HG03025 (cell line): ENCODE measurements around the gene RIPK1.
"Not testable (repeated sequence)": the region's sequence is repeated elsewhere in the genome, so short reads cannot be mapped to it uniquely, and the experiment has no call there.

Experiments used
- ATAC-seq: cut with Tn5 transposase; IDR thresholded peaks from one replicate; pipeline ENCODE4 v1.9.1; 2021; ENCODE audit warnings: mild to moderate bottlenecking, moderate library complexity; ENCODE audit not compliant: unreplicated experiment, low FRiP score

RIPK1 gene

DNA sequence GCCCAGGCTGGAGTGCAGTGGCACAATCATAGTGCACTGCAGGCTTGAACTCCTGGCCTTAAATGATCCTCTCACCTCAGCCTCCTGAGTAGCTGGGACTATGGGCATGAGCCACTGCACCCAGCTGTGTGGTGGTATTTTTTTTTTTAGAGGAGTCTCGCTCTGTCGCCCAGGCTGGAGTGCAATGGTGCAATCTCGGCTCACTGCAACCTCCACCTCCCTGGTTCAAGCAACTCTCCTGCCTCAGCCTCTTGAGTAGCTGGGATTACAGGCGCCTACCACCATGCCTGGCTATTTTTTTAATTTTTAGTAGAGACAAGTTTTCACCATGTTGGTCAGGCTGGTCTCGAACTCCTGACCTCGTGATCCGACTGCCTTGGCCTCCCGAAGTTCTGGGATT lies 10.7 kb downstream of the RIPK1 start:
- not testable (repeated sequence) for ATAC-seq

DNA sequence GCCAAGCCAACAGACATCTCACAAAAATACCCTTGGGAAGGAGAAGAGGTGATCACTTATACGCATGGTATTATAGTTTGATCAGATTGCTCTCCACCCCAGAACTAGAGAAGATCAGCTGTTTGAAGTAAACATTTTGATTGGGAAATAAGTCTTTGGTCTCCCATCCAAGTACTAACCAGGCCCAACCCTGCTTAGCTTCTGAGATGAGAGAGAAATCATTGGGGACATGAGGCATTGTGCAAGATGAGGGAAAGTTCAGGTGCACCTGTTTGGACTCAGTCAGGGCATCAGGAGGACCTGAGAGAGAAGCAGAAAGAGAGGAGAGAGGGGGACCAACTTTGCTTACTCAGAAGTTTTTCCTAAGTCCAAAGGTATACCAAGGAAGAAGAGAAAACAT lies 11.4 kb downstream of the RIPK1 start:
- ATAC-seq = no peak

DNA sequence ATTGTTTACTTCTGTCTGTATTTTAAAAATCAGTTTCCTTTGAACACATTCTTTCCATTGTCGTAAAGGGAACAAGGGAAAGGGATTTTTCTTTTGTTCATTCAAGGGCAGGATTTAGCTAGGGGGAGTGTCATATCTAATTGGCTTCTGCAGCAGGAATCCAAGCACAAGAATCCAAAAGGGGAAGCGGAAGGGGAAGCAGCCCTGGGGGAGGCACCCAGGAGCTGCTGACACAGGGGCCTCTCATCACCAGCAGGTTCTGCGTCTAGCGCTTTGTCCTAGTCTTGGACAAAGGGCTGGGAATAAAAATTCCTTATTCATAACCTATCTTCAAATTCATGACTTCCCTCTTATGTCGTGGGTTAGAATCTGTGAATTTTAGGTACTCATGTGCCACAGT lies 13.7 kb downstream of the RIPK1 start:
- ATAC-seq = no peak

DNA sequence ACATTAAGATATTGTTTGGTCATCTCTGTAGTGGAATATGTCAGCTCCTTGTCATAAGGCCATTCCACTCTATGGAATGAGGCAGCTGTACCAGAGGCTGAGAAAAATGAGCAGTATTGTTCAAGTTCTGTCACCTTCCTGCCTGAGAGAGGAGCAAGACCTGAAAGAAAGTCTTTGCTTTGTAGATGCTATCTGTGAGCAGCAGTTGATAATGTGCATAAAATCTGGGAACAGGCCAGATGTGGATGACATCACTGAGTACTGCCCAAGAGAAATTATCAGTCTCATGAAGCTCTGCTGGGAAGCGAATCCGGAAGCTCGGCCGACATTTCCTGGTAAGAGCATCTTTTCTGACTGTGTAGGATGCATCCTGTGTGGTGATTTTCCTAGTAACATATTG lies 16.8 kb downstream of the RIPK1 start:
- ATAC-seq = no peak

DNA sequence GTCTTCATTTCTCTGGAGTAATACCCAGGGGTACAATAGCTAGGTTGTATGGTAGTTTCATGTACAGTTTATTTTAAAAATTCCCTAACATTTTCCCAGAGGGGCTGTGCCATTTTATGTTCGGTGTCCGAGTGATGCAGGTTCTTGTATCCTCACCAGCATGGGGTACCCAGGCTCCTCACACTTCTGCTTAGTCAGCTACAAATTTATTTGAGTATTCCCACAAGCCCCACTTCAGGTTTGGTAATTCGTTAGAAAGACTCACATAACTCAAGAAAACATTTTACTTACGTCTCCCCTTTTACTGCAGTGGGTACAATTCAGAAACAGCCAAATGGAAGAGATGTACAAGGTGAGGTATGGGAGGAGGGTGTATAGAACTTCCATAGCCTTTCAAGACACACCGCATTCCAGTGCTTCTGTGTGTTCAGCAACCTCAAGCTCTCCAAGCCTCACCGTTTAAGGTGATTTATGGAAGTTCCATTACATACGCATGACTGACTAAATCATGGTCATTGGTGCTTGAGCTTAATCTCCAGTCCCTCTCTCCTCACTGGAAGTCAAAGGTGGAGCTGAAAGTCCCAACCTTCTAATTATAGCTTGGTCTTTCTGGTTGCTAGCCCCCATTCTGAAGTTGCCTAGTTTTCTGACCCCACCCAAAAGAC lies 18.1 kb downstream of the RIPK1 start:
- no peak for ATAC-seq

DNA sequence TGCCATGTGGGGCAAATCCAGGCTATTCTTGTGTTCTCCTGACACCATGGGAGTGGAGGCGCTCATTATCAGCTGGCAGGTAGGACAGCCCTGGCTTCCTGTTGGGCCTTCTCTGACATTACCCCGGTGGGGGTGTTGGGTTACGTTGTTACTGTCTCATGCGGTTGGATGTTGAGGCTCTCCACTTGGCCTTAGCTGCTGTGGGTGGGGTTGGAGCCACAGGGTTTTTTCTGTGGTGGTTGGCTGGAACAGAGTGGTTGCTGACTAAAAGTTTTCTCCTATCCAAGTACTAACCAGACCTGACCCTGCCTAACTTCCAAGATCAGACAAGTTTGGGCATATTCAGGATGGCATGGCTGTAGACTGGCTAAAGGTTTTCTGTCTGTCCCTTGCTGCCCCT lies 20.2 kb downstream of the RIPK1 start:
- no peak for ATAC-seq

DNA sequence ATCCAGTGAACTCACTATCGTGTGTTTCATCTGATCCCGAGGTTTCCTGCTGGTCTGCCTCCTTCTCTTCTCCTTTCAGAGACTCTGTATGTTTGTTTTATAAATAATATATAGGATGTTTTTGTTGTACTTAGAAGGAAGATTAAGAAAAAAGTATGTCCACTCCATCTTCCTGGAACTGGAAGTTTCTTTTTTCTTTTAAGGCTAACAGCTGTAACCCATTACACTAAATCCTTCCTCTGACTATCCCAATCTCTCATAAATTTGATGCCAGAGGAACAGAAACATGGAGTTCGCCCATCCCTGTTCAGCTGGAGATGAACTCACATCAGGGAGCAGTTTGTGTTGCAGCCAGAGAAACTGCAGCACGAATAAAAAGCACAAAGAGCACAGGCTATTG lies 20.7 kb downstream of the RIPK1 start:
- ATAC-seq = no peak

DNA sequence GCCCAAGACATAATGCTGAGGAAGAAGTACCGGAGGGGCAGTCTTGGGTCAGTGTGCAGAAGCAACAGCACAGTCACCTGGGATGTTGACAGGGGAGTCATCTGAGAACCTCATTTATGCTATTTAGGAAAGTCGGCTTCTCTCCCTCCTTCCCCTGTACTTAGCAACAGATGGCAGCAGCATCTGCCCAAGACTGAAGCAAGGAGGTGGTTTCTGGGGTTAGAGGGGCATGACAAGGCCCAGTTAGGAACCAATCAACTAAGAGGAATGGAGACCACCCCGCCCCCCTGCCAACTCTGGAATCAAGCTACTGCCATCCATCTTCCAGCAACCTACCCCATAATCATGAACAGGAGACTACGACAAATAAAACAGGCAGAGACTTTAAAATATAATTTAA lies 21.7 kb downstream of the RIPK1 start:
- ATAC-seq = no peak

DNA sequence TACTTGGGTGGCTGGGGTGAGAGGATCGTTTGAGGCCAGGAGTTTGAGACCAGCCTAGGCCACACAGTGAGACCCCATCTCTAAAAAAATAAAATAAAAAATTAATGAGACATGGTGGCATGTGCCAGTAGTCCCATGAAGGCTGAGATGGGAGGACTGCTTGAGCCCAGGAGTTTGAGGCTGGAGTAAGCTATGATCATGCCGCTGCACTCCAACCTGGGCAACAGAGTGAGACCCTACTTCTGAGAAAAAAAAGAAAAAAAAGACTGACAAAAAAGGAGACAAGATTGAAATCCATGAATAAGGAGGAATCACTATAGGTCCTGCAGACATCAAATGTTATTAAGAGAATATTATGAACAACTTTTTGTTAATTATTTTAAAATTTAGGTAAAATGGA lies 26.5 kb downstream of the RIPK1 start:
- no peak for ATAC-seq

DNA sequence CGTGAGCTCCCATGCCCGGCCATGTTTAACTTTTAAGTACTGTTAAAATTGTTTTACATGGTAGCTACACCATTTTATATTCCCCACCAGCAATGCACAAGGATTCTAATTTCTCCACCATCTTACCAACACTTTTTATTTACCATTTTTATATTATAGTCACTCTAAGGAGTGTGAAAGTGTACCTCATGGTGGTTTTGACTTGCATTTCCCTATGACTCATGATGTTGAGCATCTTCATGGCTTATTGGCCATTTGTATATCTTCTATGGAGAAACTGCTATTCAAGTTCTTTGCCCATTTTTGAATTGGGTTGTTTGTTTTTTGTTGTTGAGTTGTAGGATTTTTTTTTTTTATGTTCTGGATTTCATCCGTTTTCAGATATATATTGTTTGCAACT lies 34.6 kb downstream of the RIPK1 start:
- ATAC-seq = no peak

DNA sequence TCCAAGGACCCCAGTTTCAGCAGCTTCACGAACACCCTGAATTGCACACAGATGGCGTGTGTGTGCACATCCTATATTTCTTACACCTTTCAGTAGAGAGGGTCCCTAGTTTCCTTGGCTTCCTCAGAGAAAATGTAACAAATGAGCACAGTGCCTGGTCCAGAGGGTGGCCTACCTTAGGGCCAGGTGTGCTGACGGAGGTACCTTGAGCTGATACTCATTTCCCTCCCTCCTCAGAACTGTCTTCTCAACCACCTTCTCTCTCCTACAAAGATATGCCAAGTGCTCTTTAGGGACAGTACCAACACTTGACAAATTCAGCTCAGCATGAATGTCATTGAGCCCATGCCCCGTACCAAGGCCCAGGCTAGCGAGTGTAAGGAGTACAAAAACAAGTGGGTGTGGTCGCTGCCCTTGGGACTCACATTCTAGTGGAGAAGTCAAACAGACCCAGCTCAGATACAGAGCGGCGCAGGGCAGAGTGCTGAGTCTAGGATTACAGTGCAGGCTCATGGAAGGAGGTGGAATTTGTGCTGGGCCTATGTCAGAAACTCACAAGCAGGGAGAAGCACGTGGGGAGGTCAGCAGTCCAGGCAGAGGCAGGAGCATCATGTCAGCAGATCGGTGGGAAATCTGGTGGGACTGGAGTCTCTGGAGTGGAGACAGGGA lies 40.6 kb downstream of the RIPK1 start:
- no peak for ATAC-seq

DNA sequence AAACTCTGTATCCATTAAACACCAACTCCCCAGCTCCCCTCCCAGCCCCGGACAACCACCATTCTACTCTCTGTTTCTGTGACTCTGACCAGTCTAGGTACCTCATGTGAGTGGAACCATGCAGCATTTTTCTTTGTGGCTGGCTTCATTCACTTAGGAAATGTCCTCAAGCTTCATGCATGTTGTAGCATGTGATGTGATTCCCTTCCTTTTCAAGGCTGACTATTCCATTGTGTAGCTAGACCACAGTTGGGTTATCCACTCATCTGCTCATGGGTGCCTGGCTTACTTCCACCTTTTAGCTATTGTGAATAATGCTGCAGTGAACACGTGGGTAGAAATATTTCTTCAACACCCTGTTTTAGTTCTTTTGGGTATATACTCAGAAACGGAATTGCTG lies 41.5 kb downstream of the RIPK1 start:
- no peak for ATAC-seq

DNA sequence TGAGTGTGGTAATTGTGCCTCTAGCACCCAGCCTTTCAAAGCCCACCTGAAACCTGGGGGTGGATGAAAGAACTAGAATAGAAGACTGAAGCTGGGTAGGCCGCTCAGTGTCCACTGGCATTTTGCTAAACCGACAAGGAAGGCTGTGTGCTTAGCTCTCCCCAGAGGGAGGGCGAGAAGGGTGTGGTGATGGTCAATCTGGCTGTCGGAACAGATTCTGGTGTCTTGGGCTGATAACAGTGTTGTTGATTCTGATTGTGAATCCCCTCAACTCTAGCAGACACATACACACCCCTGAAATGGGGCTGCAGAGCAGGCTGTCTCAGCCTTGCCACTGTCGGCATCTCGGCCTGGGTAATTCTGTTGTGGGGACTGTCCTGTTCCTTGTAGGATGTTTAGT lies 46.1 kb downstream of the RIPK1 start:
- no peak for ATAC-seq

DNA sequence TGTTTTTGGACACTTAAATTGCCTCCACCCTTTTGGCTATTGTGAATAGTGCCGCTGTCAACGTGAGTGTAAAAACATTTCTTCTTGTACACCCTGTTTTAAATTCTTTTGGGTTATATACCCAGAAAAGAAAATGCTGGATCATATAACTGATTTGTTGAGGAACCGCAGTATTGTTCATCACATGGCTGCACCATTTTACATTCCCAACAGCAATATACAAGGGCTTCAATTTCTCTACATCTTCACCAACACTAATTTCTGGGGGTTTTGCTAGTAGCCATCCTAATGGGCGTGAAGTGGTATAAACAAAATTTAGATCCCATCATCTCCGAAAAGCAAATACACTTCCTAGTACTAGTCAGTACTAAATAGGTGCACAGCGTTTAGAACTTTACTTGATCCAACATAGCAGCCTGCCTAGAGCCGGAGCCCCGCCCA lies 49.6 kb downstream of the RIPK1 start:
- no peak for ATAC-seq

DNA sequence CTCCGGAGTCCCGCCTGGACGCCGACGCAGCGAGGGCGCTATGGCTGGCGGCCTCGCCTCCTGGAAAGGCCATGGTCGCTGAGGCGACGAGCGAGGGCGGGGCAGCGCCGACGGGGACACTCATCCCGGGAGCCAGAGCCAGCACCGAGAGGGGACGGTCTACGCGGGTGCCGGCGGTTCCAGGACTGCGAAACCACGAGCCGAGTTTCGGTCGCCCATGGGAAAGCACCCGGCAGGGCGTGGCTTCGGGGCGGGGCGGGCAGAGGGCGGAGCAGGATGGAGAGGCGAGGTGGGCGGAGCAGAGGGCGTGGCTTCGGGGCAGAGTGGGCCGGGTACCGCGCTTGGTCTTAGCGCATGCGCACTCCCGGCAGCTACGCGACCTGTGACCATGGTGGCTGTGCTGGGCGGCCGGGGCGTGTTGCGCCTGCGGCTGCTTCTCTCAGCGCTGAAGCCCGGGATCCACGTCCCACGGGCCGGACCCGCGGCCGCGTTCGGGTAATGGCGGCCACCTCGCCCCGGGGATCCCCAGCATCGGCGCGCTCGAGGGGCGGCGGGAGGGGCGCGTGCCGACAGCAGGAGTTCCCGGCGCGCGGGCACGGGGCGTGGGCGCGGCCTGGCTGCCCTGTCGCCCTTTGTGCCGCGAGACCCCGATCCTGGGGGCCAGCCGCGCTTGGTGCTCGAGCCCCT lies 50.2 kb downstream of the RIPK1 start, which contains the start of gene BPHL:
TSS of gene BPHL (plus strand) at position 359 of the 687 bp plus-strand sequence. CDS start at position 389, 30 bp downstream.
- peak; percentile 97 for ATAC-seq

DNA sequence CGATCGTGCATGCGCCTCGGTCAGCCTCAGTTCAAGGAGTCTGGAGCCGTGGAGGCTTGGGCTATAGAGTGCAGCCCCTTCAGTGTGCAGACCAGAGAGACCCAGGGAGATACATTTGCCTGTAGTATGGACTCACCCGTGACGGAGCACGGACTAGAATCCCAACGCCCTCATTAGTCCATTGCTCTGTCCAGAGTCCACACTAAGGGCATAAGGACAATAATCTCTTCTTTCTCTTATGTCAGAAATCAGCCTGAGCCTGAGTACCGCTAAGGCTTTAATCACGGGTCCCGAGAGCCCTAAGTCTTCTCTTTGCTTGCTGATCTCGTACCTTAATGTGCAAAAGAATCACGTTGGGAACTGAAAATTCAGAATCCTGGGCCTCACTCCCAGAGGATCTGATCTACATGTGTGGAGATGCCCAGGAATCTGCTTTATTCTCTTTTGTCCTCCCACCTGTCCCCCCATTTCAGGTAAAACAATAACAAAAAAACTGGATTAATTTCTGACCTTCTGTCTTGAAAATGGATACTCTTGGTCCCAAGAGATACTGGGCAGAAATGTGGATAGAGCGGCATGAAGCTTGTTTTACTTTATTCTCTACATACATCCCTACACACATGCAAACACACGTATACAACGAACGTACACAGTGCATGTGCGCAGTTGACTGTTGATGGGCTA lies 50.9 kb downstream of the RIPK1 start:
- peak; percentile 25 for ATAC-seq

DNA sequence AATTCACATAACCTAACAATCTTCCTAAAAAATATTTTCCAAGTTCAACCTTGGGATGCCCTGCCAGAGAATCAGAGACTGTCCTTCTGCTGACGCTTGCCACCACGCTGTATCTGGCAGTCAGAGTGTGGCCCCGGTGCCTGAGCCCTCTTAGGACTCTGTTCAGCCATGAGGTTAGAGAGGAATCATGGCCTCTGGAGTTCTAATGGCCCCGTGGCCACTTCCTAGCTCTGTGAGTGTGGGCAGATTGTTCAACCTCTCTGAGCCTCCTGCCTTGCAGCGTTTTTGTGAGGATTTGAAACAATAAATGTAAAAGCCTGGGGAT lies 52.4 kb downstream of the RIPK1 start:
- no peak for ATAC-seq

DNA sequence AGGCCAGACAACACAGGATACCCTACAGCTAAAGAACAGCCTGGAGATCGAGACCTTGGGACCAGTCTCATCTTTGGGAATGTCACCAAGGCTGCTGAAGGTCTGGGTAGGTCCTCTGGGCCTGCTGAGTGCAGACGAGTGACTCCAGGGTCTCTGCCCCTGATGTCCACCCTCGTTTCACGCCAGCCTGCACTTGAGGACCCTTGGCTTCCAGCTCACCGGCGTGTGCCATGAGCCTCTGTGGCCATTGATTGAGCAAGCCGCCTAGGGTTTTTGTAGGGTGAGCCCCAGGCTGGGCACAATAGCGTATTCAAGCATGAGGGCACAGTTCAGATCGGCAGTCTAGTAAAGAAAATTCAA lies 54.5 kb downstream of the RIPK1 start:
- no peak for ATAC-seq

DNA sequence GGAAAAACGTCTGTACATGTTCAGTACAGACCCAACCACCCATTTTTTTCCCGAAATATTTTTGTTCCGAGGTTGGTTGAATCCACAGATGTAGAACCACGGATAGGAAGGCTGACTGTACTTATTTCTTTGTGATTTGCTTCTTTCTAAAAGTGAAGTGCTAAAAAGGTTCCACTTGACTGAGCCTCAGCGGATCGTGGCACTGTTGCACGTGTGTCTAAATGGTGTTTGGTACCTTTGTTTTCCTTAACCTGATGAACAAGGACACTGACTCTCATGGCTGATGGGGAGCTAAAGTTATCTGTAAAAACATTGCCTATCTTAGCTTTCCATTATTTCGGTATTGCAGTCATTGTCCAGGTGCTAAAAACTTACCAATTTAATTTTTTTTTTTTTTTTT lies 56.4 kb downstream of the RIPK1 start:
- no peak for ATAC-seq

DNA sequence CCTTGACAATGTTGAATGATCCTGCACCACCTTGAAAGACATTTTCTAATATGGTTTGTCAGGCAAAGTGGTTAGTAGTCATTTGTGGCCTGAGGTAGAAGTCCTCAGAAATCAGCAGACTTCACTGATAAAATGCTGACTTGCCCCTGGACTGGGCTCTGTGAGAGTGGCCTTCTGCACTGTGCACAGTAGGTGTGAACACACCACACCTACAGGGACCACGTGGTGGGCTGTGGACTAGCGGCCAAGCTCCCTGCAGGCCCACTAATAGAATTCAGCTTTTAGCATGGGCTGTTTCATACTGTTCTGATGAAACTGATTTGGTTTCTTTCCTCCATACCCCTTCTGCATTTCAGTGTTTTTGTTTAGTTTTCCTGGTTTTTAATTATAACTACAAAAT lies 57.5 kb downstream of the RIPK1 start:
- no peak for ATAC-seq

DNA sequence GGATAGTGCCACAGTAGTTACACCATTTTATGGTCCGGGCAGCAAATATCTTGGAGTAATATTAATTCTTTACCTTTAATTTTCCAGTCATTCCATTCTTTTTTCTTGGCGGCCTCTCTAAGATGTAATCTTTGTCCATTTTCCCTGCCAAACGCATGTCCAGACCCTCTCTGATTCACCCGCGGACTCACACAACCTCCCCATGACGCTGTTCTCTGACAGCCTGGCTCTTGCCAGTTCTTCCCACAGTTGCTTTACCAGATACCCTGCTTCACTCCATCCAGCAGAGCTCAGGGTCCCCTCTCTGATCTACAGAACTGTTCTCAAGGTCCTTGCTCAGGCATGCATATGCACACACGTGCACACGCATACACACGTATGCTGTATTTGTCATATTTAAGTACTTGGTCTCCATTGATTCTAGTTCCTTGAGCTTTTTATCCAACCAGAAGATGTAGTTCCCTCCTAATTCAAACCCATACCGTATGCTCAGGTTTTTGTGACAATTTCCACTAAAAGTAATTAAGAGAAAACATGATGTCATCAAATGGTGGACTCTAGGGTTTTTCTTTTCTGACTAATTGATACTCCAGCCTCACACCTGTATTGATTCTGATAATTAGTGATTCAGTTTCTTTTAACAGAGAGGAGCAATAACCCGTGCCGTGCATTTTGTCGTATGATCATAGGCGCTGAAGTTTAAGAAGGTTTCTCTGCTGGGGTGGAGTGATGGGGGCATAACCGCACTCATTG lies 60.2 kb downstream of the RIPK1 start:
- ATAC-seq = no peak
